Liver (tissue), 9 donors: ENCODE data around the gene MTRF1. TPM values are rescaled to one million over a fixed set of nuclear protein-coding genes. Genes with fewer than 3 reads are reported as not detected.

ENCODE experiments used
- DNase-seq: peaks from one replicate; pipeline ENCODE4 v3.0.0-alpha.2; 2017; ENCODE audit warnings: low spot score
- H3K27ac ChIP-seq, 2 donors: one replicate each; pipeline ENCODE4 v1.7.0; 2013; ENCODE audit warnings: inconsistent platforms in 2 of 2, low read length in 2 of 2, control low read depth in 1 of 2, low read depth in 1 of 2, mild to moderate bottlenecking in 1 of 2
- H3K27me3 ChIP-seq, 4 donors: one replicate each; pipeline versions ENCODE4 v1.6.1 to v1.7.0; 2013; ENCODE audit warnings: low read length in 3 of 4, inconsistent platforms in 1 of 4, mild to moderate bottlenecking in 1 of 4, moderate library complexity in 1 of 4; ENCODE audit not compliant: control insufficient read depth in 4 of 4, insufficient read depth in 4 of 4
- H3K36me3 ChIP-seq, 4 donors: one replicate each; pipeline versions ENCODE4 v1.6.1 to v1.7.0; 2013; ENCODE audit warnings: low read length in 3 of 4, mild to moderate bottlenecking in 3 of 4, low read depth in 1 of 4, moderate library complexity in 1 of 4; ENCODE audit not compliant: control insufficient read depth in 4 of 4, insufficient read depth in 3 of 4
- H3K4me1 ChIP-seq, 4 donors: one replicate each; pipeline versions ENCODE4 v1.6.1 to v1.7.0; 2013; ENCODE audit warnings: low read length in 3 of 4, mild to moderate bottlenecking in 3 of 4, moderate library complexity in 1 of 4; ENCODE audit not compliant: control insufficient read depth in 4 of 4, insufficient read depth in 4 of 4
- H3K4me3 ChIP-seq, 3 donors: one replicate each; pipeline versions ENCODE4 v1.6.1 to v1.7.0; 2013; ENCODE audit warnings: low read length in 3 of 3, control low read depth in 1 of 3, low read depth in 1 of 3, mild to moderate bottlenecking in 1 of 3
- H3K9ac ChIP-seq, 2 donors: one replicate each; pipeline ENCODE4 v1.7.0; 2013; ENCODE audit warnings: low read length in 2 of 2, mild to moderate bottlenecking in 2 of 2, moderate library complexity in 2 of 2, control low read depth in 1 of 2, low read depth in 1 of 2
- H3K9me3 ChIP-seq, 4 donors: one replicate each; pipeline versions ENCODE4 v1.6.1 to v1.7.0; 2013; ENCODE audit warnings: low read length in 3 of 4; ENCODE audit not compliant: control insufficient read depth in 4 of 4
- CTCF ChIP-seq: fragments of 150-350 bp; IDR thresholded peaks from 2 replicates; pipeline ENCODE4 v1.5.1; 2017; ENCODE audit warnings: improper control_type of control experiment, low read depth, low read length; ENCODE audit not compliant: missing input control
- EGR1 ChIP-seq, 2 donors: IDR thresholded peaks; 2 replicates each; pipeline ENCODE4 v1.6.1; 2016 to 2018; ENCODE audit warnings: antibody characterized with exemption in 2 of 2, low read depth in 2 of 2
- FOXA1 ChIP-seq: IDR thresholded peaks from 2 replicates; pipeline ENCODE4 v1.6.1; 2016; ENCODE audit warnings: antibody characterized with exemption
- FOXA2 ChIP-seq: IDR thresholded peaks from 2 replicates; pipeline ENCODE4 v1.6.1; 2016; ENCODE audit warnings: antibody characterized with exemption
- GABPA ChIP-seq, 2 donors: IDR thresholded peaks in 1 of 2; conservative IDR thresholded peaks in 1 of 2; 2 replicates each; pipeline ENCODE4 v1.6.1; 2016; ENCODE audit warnings: antibody characterized with exemption in 2 of 2, mild to moderate bottlenecking in 1 of 2, moderate library complexity in 1 of 2
- HNF4A ChIP-seq, 2 donors: conservative IDR thresholded peaks; 2 replicates each; pipeline ENCODE4 v1.6.1; 2016; ENCODE audit warnings: antibody characterized with exemption in 2 of 2, mild to moderate bottlenecking in 2 of 2
- HNF4G ChIP-seq: IDR thresholded peaks from 2 replicates; pipeline ENCODE4 v1.6.1; 2016; ENCODE audit warnings: antibody characterized with exemption
- MAX ChIP-seq: IDR thresholded peaks from 2 replicates; pipeline ENCODE4 v1.6.1; 2016; ENCODE audit warnings: antibody characterized with exemption
- NR2F2 ChIP-seq: IDR thresholded peaks from 2 replicates; pipeline ENCODE4 v1.6.1; 2016; ENCODE audit warnings: antibody characterized with exemption
- REST ChIP-seq: IDR thresholded peaks from 2 replicates; pipeline ENCODE4 v1.6.1; 2016; ENCODE audit warnings: antibody characterized with exemption, mild to moderate bottlenecking
- RXRA ChIP-seq, 2 donors: IDR thresholded peaks; 2 replicates each; pipeline ENCODE4 v1.6.1; 2017 to 2018; ENCODE audit warnings: antibody characterized with exemption in 2 of 2, mild to moderate bottlenecking in 1 of 2
- SP1 ChIP-seq: IDR thresholded peaks from 2 replicates; pipeline ENCODE4 v1.6.1; 2018; ENCODE audit warnings: antibody characterized with exemption, mild to moderate bottlenecking
- TAF1 ChIP-seq: conservative IDR thresholded peaks from 2 replicates; pipeline ENCODE4 v1.6.1; 2016; ENCODE audit warnings: antibody characterized with exemption, mild to moderate bottlenecking
- YY1 ChIP-seq: IDR thresholded peaks from 2 replicates; pipeline ENCODE4 v1.6.1; 2016; ENCODE audit warnings: antibody characterized with exemption, mild to moderate bottlenecking
- ZBTB33 ChIP-seq: IDR thresholded peaks from 2 replicates; pipeline ENCODE4 v1.6.1; 2016; ENCODE audit warnings: antibody characterized with exemption
- WGBS: extraction: QIAGEN DNeasy Blood & Tissue Kit; methylation state at CpG from one replicate; pipeline ENCODE4 v1.1.7; 2013; 5-methylcytosine and 5-hydroxymethylcytosine counted together
- polyA plus RNA-seq, 2 donors: library from polyadenylated mRNA; stranded (reverse) in 1 of 2; unstranded in 1 of 2; fragments of 200-250 nt in 1 of 2; fragments of >200 nt in 1 of 2; fragmentation: Nextera tagmentation in 1 of 2; extraction: Ambion mirVana in 1 of 2; gene quantifications; one replicate each; pipeline versions ENCODE4 v1.2.1 to v1.2.3, GENCODE V29; 2013 to 2015
- total RNA-seq, 2 donors: library from RNA; depleted of rRNA; stranded (reverse); fragments of >200 nt; gene quantifications; one replicate each; pipeline ENCODE4 v1.2.3, GENCODE V29; 2014
- donor health status: healthy.
- donor health status: healthy.
- donor health status: healthy.
- donor health status: healthy.
- donor health status: healthy.

The MTRF1 gene
- total and polyA plus RNA-seq, 4 donors: 4.9 to 11.0 (median 9.9) TPM

GRCh38 chr13:41241626-41242025 is 21.8 kb downstream of the MTRF1 start:
- TF ChIP-seq HNF4G (no peak), TAF1 (no peak), NR2F2 (no peak), RXRA (IDR thresholded peaks at IDR 0.05) (no peak), FOXA1 (no peak), MAX (no peak), REST (no peak), GABPA (IDR thresholded peaks at IDR 0.05 in 1 of 2, conservative IDR thresholded peaks at IDR 0.05 in 1 of 2) (no peak), ZBTB33 (no peak), SP1 (no peak), FOXA2 (no peak), EGR1 (IDR thresholded peaks at IDR 0.05; ENCODE audit: low read depth in 2 of 2) (no peak), YY1 (no peak), HNF4A (conservative IDR thresholded peaks at IDR 0.05) (no peak), CTCF (no peak)
- WGBS: 89% methylated on average over 4 of the region's 4 CpGs
- H3K9ac ChIP-seq: no peak overlapping the region

GRCh38 chr13:41236369-41236768 is 27.0 kb downstream of the MTRF1 start:
- no peaks in the 10 kb centered on the region for H3K27me3 ChIP-seq
- DNase-seq: no peak
- WGBS: 94% methylated on average over 1 of the region's 1 CpG

More at GRCh38 chr13:41241626-41242025, 21.8 kb downstream of the MTRF1 start:
- DNase-seq: no peak
- no peak overlapping the region for H3K27ac ChIP-seq
- no peaks in the 10 kb centered on the region for H3K9me3 ChIP-seq
- H3K4me3 ChIP-seq: no peak overlapping the region
- H3K27me3 ChIP-seq: no peaks in the 10 kb centered on the region
- H3K36me3 ChIP-seq: peaks cover 0 to 10% (median 5%) of the 10 kb centered on the region in 4 donors
- H3K4me1 ChIP-seq: no peaks in the 10 kb centered on the region

More at GRCh38 chr13:41236369-41236768, 27.0 kb downstream of the MTRF1 start:
- H3K4me3 ChIP-seq: no peak overlapping the region
- no peak overlapping the region for H3K27ac ChIP-seq
- H3K9ac ChIP-seq: no peak overlapping the region
- H3K36me3 ChIP-seq: peaks cover 3 to 18% (median 5%) of the 10 kb centered on the region in 4 donors
- TF ChIP-seq FOXA2: no peak
- no peak for TF ChIP-seq GABPA (IDR thresholded peaks at IDR 0.05 in 1 of 2, conservative IDR thresholded peaks at IDR 0.05 in 1 of 2)
- no peak for TF ChIP-seq SP1
- H3K4me1 ChIP-seq: peaks cover 1 to 9% (median 7%) of the 10 kb centered on the region in 4 donors
- no peaks in the 10 kb centered on the region for H3K9me3 ChIP-seq
